K562 (cell line): ENCODE results near the gene OR1J1.

Experiments used
- ARID3A ChIP-seq: IDR thresholded peaks from 2 replicates; pipeline ENCODE4 v1.6.1; 2012; ENCODE audit warnings: low read depth, low read length, improper control_type of control experiment, borderline replicate concordance
- MIER1 ChIP-seq: fragments of 450-650 bp; IDR thresholded peaks from 2 replicates; pipeline ENCODE4 v1.6.1; 2016; ENCODE audit warnings: antibody characterized with exemption, mild to moderate bottlenecking, low read depth
- RNF2 ChIP-seq: sonication (generic); IDR thresholded peaks from 2 replicates; pipeline ENCODE4 v1.6.1; 2016

- TF ChIP-seq MIER1 (no peak), RNF2 (no peak), ARID3A (no peak)
These were observed 3.2 kb downstream of the OR1J1 start for GRCh38 chr9:122474561-122474960.
